Activated T-helper 17 cell treated with anti-CD3 and anti-CD28 coated beads, Interleukin-2, amount 50 U/mL, for 72 hours (primary cell): ENCODE data around the gene GAS2L2. TPM values are rescaled to one million over a fixed set of nuclear protein-coding genes. Genes with fewer than 3 reads are reported as not detected.
A peak's percentile ranks its signal among the peaks of the same experiment; 100 is the strongest.

Experiments
- ATAC-seq: fragments of 150-1000 bp; cut with Tn5 transposase; replicated peaks from 2 replicates; pipeline ENCODE4 v1.10.0; 2021; ENCODE audit warnings: mild to moderate bottlenecking, moderate library complexity
- H3K27ac Mint-ChIP-seq: one replicate; pipeline ENCODE4 v1.8.0; 2022; ENCODE audit warnings: mixed read lengths
- H3K27me3 Mint-ChIP-seq: one replicate; pipeline ENCODE4 v1.8.0; 2022; ENCODE audit warnings: mixed read lengths
- H3K36me3 Mint-ChIP-seq: one replicate; pipeline ENCODE4 v1.8.0; 2022; ENCODE audit warnings: low read depth, mild to moderate bottlenecking, mixed read lengths
- H3K4me1 Mint-ChIP-seq: one replicate; pipeline ENCODE4 v1.8.0; 2022; ENCODE audit warnings: mixed read lengths
- H3K4me3 Mint-ChIP-seq: one replicate; pipeline ENCODE4 v1.8.0; 2022; ENCODE audit warnings: mild to moderate bottlenecking, mixed read lengths
- H3K9me3 Mint-ChIP-seq: one replicate; pipeline ENCODE4 v1.8.0; 2022; ENCODE audit warnings: mixed read lengths
- total RNA-seq, 2 donors: library from RNA; stranded (reverse); gene quantifications; one replicate each; pipeline ENCODE4 v1.2.3, GENCODE V29; 2022

The GAS2L2 gene
- not detected for total RNA-seq

- H3K4me3 Mint-ChIP-seq: no peak within 1 kb of the TSS
- H3K27ac Mint-ChIP-seq: no peak within 1 kb of the TSS
- H3K27me3 Mint-ChIP-seq: peaks cover 28% of the 10 kb centered on the region
- no peaks in the 10 kb centered on the region for H3K9me3 Mint-ChIP-seq
- H3K36me3 Mint-ChIP-seq: no peaks in the 10 kb centered on the region
- H3K4me1 Mint-ChIP-seq: no peaks in the 10 kb centered on the region
- ATAC-seq: no peak
These were observed at the start of gene GAS2L2 for GRCh38 chr17:35752945-35753764. Gene GAS2L2 (minus strand): TSS chr17:35753239. CDS start chr17:35752850, 389 bp downstream.

- Mint-ChIP-seq H3K4me3 (no peak overlapping the region), H3K27ac (no peak overlapping the region)
- no peak for ATAC-seq
These were observed 48.7 kb upstream of the GAS2L2 start for GRCh38 chr17:35801583-35802224.

GRCh38 chr17:35799942-35800341 is 46.9 kb upstream of the GAS2L2 start:
- no peaks in the 10 kb centered on the region for H3K9me3 Mint-ChIP-seq
- H3K27me3 Mint-ChIP-seq: peaks cover 11% of the 10 kb centered on the region
- no peak for ATAC-seq
- no peak overlapping the region for H3K4me3 Mint-ChIP-seq
- no peak overlapping the region for H3K27ac Mint-ChIP-seq
- H3K4me1 Mint-ChIP-seq: peaks cover 8% of the 10 kb centered on the region
- no peaks in the 10 kb centered on the region for H3K36me3 Mint-ChIP-seq

More at GRCh38 chr17:35801583-35802224, 48.7 kb upstream of the GAS2L2 start:
- H3K27me3 Mint-ChIP-seq: peaks cover 3% of the 10 kb centered on the region
- no peaks in the 10 kb centered on the region for H3K36me3 Mint-ChIP-seq
- H3K9me3 Mint-ChIP-seq: no peaks in the 10 kb centered on the region
- H3K4me1 Mint-ChIP-seq: peaks cover 10% of the 10 kb centered on the region

GRCh38 chr17:35797918-35798317 is 44.9 kb upstream of the GAS2L2 start:
- no peak for ATAC-seq
- no peak overlapping the region for H3K27ac Mint-ChIP-seq

GRCh38 chr17:35797370-35797769 is 44.3 kb upstream of the GAS2L2 start:
- Mint-ChIP-seq H3K36me3 (no peaks in the 10 kb centered on the region), H3K4me3 (no peak overlapping the region), H3K27me3 (peaks cover 17% of the 10 kb centered on the region), H3K9me3 (no peaks in the 10 kb centered on the region), H3K27ac (no peak overlapping the region), H3K4me1 (no peaks in the 10 kb centered on the region)
- no peak for ATAC-seq

More at GRCh38 chr17:35797918-35798317, 44.9 kb upstream of the GAS2L2 start:
- H3K4me3 Mint-ChIP-seq: no peak overlapping the region
- H3K27me3 Mint-ChIP-seq: peaks cover 17% of the 10 kb centered on the region
- no peaks in the 10 kb centered on the region for H3K4me1 Mint-ChIP-seq
- H3K9me3 Mint-ChIP-seq: no peaks in the 10 kb centered on the region
- no peaks in the 10 kb centered on the region for H3K36me3 Mint-ChIP-seq

- Mint-ChIP-seq H3K4me3 (no peak overlapping the region), H3K4me1 (no peaks in the 10 kb centered on the region), H3K27ac (no peak overlapping the region), H3K27me3 (peaks cover 21% of the 10 kb centered on the region), H3K9me3 (no peaks in the 10 kb centered on the region), H3K36me3 (no peaks in the 10 kb centered on the region)
- ATAC-seq: no peak
These were observed 43.9 kb upstream of the GAS2L2 start for GRCh38 chr17:35796942-35797341.

- Mint-ChIP-seq H3K36me3 (no peaks in the 10 kb centered on the region), H3K27me3 (peaks cover 22% of the 10 kb centered on the region), H3K4me1 (no peaks in the 10 kb centered on the region), H3K4me3 (peak overlapping the region; percentile 61), H3K9me3 (no peaks in the 10 kb centered on the region), H3K27ac (no peak overlapping the region)
- ATAC-seq: no peak
These were observed 42.8 kb upstream of the GAS2L2 start for GRCh38 chr17:35795871-35796265.

GRCh38 chr17:35795007-35795870 is 42.2 kb upstream of the GAS2L2 start, which contains the start of gene MMP28:
Gene MMP28 (minus strand): TSS chr17:35795641. CDS start chr17:35795377, 264 bp downstream.
- no peaks in the 10 kb centered on the region for H3K9me3 Mint-ChIP-seq
- no peaks in the 10 kb centered on the region for H3K36me3 Mint-ChIP-seq
- no peak within 1 kb of the TSS for H3K27ac Mint-ChIP-seq
- peak; percentile 87 for ATAC-seq
- H3K4me1 Mint-ChIP-seq: no peaks in the 10 kb centered on the region
- peaks cover 22% of the 10 kb centered on the region for H3K27me3 Mint-ChIP-seq
- peak within 1 kb of the TSS; percentile 61 for H3K4me3 Mint-ChIP-seq

- no peaks in the 10 kb centered on the region for H3K4me1 Mint-ChIP-seq
- peaks cover 23% of the 10 kb centered on the region for H3K27me3 Mint-ChIP-seq
- H3K27ac Mint-ChIP-seq: no peak overlapping the region
- H3K36me3 Mint-ChIP-seq: no peaks in the 10 kb centered on the region
- ATAC-seq: no peak
- H3K9me3 Mint-ChIP-seq: no peaks in the 10 kb centered on the region
- H3K4me3 Mint-ChIP-seq: no peak overlapping the region
These were observed 40.2 kb upstream of the GAS2L2 start for GRCh38 chr17:35793257-35793656.

GRCh38 chr17:35791681-35792350 is 38.8 kb upstream of the GAS2L2 start:
- Mint-ChIP-seq H3K4me3 (no peak overlapping the region), H3K9me3 (no peaks in the 10 kb centered on the region), H3K27me3 (peaks cover 23% of the 10 kb centered on the region), H3K27ac (no peak overlapping the region), H3K4me1 (no peaks in the 10 kb centered on the region), H3K36me3 (no peaks in the 10 kb centered on the region)
- no peak for ATAC-seq

- no peak overlapping the region for H3K27ac Mint-ChIP-seq
- H3K36me3 Mint-ChIP-seq: no peaks in the 10 kb centered on the region
- H3K9me3 Mint-ChIP-seq: no peaks in the 10 kb centered on the region
- peaks cover 17% of the 10 kb centered on the region for H3K27me3 Mint-ChIP-seq
- no peak for ATAC-seq
- H3K4me3 Mint-ChIP-seq: no peak overlapping the region
- no peaks in the 10 kb centered on the region for H3K4me1 Mint-ChIP-seq
These were observed 37.8 kb upstream of the GAS2L2 start for GRCh38 chr17:35790841-35791240.

- no peak for ATAC-seq
- H3K27ac Mint-ChIP-seq: no peak overlapping the region
- H3K27me3 Mint-ChIP-seq: peaks cover 15% of the 10 kb centered on the region
- no peaks in the 10 kb centered on the region for H3K4me1 Mint-ChIP-seq
- no peaks in the 10 kb centered on the region for H3K9me3 Mint-ChIP-seq
- no peaks in the 10 kb centered on the region for H3K36me3 Mint-ChIP-seq
- H3K4me3 Mint-ChIP-seq: no peak overlapping the region
These were observed 35.7 kb upstream of the GAS2L2 start for GRCh38 chr17:35788477-35789368.

GRCh38 chr17:35786941-35787432 is 33.9 kb upstream of the GAS2L2 start:
- H3K36me3 Mint-ChIP-seq: no peaks in the 10 kb centered on the region
- H3K27ac Mint-ChIP-seq: no peak overlapping the region
- no peak overlapping the region for H3K4me3 Mint-ChIP-seq
- H3K4me1 Mint-ChIP-seq: no peaks in the 10 kb centered on the region
- ATAC-seq: no peak
- peaks cover 10% of the 10 kb centered on the region for H3K27me3 Mint-ChIP-seq
- no peaks in the 10 kb centered on the region for H3K9me3 Mint-ChIP-seq
